Measurements from ENCODE around the gene TGFBI.
A peak's percentile ranks its signal among the peaks of the same experiment; 100 is the strongest.

TGFBI gene

DNA sequence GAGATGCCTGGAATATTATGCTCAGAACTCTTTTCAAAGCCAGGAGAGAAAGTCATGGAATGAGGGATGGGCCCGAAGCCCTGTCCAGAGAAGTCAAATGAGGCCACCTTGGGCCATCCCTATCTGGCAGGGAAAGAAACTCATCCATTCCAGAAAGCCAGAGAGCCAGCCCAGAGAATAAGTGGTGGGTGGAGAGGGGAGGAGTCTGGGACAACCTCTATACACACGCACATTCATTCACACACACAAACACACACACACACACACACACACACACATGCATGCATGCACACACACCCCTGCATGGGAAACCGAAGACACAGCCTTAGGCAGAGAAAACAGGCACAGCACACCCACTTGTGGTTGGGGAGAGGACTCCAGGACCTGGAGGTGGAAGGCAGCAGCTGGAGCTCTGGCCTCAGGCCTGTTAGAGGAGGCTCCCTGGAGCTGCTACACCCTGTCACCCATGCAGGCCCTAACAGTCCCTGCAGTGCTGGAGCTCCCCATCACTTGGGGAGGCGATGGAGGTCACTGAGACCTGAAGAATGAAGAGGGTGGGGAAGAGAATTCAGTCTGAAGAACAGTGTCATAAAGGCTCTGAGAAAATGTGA, 38.0 kb downstream of the TGFBI start:
- no peaks in the 10 kb centered on the region for H3K27me3 ChIP-seq (replicated peaks)
- peaks cover 29% of the 10 kb centered on the region for H3K36me3 ChIP-seq (replicated peaks)
- no peak overlapping the region for H3K27ac ChIP-seq
- in situ Hi-C loops (cut with HindIII; ENCODE audit: low pct_ligation_motif_present, low sequenced_read_pairs): no loop called here
- H3K4me3 ChIP-seq (ENCODE audit: low read depth, low read length): no peak overlapping the region
- DNase-seq: peak; percentile 27
- TF ChIP-seq, protein P1, sequence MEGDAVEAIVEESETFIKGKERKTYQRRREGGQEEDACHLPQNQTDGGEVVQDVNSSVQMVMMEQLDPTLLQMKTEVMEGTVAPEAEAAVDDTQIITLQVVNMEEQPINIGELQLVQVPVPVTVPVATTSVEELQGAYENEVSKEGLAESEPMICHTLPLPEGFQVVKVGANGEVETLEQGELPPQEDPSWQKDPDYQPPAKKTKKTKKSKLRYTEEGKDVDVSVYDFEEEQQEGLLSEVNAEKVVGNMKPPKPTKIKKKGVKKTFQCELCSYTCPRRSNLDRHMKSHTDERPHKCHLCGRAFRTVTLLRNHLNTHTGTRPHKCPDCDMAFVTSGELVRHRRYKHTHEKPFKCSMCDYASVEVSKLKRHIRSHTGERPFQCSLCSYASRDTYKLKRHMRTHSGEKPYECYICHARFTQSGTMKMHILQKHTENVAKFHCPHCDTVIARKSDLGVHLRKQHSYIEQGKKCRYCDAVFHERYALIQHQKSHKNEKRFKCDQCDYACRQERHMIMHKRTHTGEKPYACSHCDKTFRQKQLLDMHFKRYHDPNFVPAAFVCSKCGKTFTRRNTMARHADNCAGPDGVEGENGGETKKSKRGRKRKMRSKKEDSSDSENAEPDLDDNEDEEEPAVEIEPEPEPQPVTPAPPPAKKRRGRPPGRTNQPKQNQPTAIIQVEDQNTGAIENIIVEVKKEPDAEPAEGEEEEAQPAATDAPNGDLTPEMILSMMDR (IDR thresholded peaks at IDR 0.05; ENCODE audit: low read depth, low read length, missing control alignments): peak; percentile 54

DNA sequence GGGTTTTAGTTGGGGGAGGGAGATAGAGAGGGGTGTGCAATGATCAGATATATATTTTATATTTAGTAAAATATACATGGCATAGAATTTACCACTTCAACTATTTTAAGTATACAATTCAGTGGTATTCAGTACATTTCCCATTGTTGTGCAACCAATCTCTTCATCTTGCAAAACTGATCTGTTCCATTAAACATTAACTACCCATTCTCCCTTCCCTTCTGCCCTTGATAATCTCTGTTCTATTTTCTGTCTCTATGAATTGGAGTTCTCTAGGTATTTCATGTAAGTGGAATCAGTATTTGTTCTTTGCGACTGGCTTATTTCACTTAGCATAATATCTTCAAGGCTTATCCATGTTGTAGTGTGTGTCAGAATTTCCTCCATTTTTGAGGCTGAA, 38.6 kb downstream of the TGFBI start:
- no peaks in the 10 kb centered on the region for H3K27me3 ChIP-seq (replicated peaks)
- in situ Hi-C loops (cut with HindIII; ENCODE audit: low pct_ligation_motif_present, low sequenced_read_pairs): no loop called here
- no peak for DNase-seq
- no peak overlapping the region for H3K4me3 ChIP-seq (ENCODE audit: low read depth, low read length)
- H3K27ac ChIP-seq: no peak overlapping the region
- TF ChIP-seq, protein P1 (IDR thresholded peaks at IDR 0.05; ENCODE audit: low read depth, low read length, missing control alignments): no peak
- H3K36me3 ChIP-seq (replicated peaks): peaks cover 22% of the 10 kb centered on the region

DNA sequence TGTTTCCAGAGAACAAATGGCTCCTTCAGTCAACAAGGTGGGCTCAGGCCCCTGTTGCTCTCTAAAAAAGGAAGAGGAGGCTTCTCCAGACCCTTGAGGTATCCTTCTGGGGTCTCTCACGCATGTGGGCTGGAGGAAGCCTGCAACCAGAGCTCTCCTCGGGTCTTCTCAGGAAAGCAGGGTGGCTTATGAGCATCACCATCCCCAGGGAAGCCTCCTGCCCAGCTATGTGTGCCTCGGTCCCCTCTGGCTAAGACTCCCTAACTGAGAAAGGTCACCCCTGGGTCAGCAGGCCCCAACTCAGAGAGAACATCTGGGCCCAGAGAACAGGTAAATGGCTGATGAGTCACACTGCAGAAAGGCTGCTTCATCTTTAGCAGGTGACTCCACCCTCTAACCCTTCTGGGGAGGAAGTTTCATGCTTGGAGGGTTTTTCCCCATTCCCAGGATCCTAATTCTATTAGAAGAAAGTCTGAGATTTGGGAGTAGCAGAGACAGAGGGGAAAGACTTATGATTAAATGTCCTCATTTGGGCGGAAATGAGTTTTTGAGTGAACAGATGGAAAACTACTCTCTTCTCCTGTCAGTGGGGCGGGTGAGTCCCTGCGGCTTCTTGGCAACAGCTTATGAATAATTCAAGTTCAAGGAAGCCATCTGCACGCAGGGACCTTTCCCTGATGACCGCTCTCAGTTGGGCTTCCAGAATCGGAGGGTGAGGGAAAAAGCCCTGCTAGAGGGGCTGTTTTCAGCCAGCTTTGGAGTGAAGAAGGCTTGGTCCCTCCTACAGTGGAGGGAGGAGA, 41.9 kb downstream of the TGFBI start:
- no peak for DNase-seq
- in situ Hi-C loops (cut with HindIII; ENCODE audit: low pct_ligation_motif_present, low sequenced_read_pairs): no loop called here
- H3K36me3 ChIP-seq (replicated peaks): no peaks in the 10 kb centered on the region
- H3K4me3 ChIP-seq (ENCODE audit: low read depth, low read length): no peak overlapping the region
- no peaks in the 10 kb centered on the region for H3K27me3 ChIP-seq (replicated peaks)
- no peak overlapping the region for H3K27ac ChIP-seq
- TF ChIP-seq, protein P1 (IDR thresholded peaks at IDR 0.05; ENCODE audit: low read depth, low read length, missing control alignments): no peak

DNA sequence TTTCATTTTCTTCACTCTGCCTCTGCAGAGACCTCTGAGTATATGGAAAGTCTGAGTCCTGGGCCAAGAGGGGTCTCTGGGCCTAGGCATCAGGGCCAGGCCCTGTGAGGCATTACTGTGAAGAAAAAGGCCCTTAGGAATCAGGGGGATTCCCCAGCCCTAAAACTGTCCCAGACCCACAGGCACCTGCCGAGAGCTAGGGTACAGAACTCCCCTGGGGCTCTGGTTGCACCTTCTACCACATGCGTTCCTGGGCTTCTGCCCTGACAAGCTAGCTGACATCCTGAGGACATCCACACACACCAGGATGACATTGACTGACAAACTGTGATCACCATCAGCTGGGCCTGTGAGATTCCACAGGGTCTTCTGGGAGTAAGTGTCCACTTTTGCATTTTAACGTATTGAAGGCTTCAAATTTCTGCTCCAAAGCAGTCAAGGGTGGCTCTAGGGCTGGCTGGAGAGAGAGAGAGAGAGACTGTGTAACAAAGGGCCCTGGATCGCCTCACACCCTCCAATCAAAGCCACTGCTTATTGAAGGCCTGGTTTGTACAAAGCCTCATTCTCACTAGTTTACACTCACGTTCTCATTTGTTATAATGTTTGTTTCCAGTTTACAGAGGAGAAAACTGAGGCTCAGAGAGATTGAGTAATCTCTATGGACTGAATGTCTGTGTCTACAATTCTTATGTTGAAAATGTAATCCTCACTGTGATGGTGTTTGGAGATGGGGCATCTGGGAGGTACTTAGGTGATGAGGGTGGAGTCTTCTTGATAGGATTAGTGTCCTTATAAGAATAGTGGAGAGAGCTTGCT, 45.1 kb downstream of the TGFBI start:
- TF ChIP-seq, protein P1 (IDR thresholded peaks at IDR 0.05; ENCODE audit: low read depth, low read length, missing control alignments): no peak
- Histone ChIP-seq H3K36me3 (replicated peaks) (no peaks in the 10 kb centered on the region), H3K27ac (no peak overlapping the region), H3K27me3 (replicated peaks) (no peaks in the 10 kb centered on the region), H3K4me3 (ENCODE audit: low read depth, low read length) (no peak overlapping the region)
- in situ Hi-C loops (cut with HindIII; ENCODE audit: low pct_ligation_motif_present, low sequenced_read_pairs): no loop called here
- no peak for DNase-seq

DNA sequence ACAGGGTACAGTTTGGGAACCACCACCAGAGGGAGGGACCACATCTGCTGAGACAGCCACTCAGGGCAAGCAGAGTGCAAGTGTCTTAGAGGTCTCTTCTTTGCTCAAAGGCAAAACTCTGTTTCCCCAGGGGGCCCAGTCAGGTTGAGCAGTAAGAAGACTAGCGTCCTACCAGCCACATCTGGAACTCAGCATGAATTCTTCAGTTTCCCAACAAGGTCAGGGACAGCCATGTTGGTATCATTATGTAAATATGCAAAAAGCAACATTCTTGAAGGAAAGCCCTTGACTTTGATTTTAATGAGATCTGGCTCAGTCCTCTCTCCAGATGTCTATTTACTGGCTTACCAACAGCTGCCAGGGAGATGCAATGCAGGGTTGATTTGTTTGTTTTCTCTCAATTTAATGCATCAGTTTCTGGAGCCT, 46.7 kb downstream of the TGFBI start:
- no peak for DNase-seq
- in situ Hi-C loops (cut with HindIII; ENCODE audit: low pct_ligation_motif_present, low sequenced_read_pairs): no loop called here
- H3K27me3 ChIP-seq (replicated peaks): no peaks in the 10 kb centered on the region

More for the DNA sequence above, 46.7 kb downstream of the TGFBI start:
- Histone ChIP-seq H3K27ac (no peak overlapping the region), H3K36me3 (replicated peaks) (no peaks in the 10 kb centered on the region), H3K4me3 (ENCODE audit: low read depth, low read length) (no peak overlapping the region)
- TF ChIP-seq, protein P1 (IDR thresholded peaks at IDR 0.05; ENCODE audit: low read depth, low read length, missing control alignments): peak; percentile 37
